NCI-H1930 (cell line): ENCODE measurements around the gene LRCH1.
"Not testable (repeated sequence)": the region's sequence is repeated elsewhere in the genome, so short reads cannot be mapped to it uniquely, and the experiment has no call there.

Experiments used
- DNase-seq, 2 experiments: peaks; one replicate each; lab custom pipeline; 2025; lab: John Stamatoyannopoulos, UW

Gene LRCH1

GRCh38 chr13:46552889-46553520, at the start of gene LRCH1:
TSS of gene LRCH1 (plus strand) at chr13:46553170. CDS start at chr13:46553397, 227 bp downstream.
- DNase-seq = peak; percentile 63 to 79

DNA sequence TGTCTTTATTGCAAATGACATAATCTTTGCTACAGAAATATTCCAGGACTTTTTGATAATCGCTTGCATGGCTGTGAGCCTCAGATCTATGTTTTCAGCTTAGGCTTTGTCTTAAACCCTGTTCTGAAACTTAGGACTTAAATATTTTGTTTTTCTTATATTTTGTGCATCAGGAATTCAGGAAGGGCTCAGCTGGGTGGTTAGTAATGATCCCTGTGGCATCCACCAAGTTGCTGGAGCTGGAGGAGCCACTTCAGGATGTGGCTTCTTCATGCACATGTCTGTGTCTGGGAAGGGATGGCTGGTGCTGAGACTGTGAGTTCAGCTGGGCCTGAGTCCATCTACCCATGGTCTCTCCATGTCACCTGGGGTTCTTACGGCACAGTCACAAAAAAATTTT, 48.9 kb upstream of the LRCH1 start:
- no peak for DNase-seq

GRCh38 chr13:46507981-46508380, 45.0 kb upstream of the LRCH1 start:
- no peak for DNase-seq

GRCh38 chr13:46509981-46510380, 43.0 kb upstream of the LRCH1 start:
- DNase-seq = no peak

DNA sequence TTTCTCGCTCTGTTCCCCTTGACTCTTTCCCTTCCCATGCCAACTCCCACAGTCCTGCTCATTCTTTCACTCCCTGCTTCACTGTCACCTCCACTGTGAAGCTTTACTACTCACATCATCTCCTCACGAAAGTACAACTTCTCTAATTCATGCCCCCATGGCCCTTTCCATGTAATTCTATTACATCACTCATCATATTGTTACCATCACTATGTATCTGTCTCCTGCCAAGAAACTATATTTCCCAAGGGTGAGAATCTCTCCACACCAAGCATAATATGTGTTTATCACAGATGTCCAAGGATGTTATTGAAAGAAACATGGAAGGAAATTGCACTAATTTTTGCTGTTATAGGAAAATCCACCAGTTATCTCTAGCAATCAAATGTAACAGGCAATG, 37.2 kb upstream of the LRCH1 start:
- no peak for DNase-seq

DNA sequence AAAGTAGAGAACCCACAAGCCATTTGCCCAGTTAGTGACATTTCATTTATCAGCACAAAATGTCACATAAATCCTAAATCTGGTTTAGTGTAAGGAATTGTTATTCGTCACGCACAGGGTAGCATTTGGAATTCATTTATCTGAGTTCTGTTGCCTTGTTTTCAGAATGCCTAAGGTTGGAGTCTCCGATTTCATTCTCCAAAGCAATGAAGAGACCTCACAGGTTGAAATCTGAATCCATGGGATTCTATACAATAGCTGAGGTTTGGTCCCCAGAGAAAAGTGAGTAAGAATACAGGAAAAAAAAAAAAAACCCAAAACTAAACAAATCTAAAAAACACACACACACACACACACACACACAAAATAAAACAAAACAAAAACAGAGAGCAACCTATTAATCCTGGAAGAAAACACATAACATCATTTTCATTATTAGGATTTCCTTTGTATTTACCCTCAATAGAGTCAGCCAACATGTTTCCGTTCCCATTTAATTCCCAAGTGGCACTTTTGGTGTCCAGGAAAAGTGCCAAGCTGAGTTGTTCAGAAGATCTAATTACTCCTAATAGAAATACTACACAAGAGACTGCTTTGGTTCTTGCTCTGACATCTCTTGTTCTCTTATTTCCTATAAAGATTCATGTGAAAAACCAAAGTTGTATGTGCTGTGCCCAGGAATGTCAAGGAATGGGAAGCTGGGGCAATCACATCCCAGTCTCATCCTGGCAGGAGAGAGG, 36.2 kb upstream of the LRCH1 start:
- DNase-seq = no peak

- DNase-seq = not testable (repeated sequence)
These were observed 35.2 kb upstream of the LRCH1 start for GRCh38 chr13:46517748-46518147.

DNA sequence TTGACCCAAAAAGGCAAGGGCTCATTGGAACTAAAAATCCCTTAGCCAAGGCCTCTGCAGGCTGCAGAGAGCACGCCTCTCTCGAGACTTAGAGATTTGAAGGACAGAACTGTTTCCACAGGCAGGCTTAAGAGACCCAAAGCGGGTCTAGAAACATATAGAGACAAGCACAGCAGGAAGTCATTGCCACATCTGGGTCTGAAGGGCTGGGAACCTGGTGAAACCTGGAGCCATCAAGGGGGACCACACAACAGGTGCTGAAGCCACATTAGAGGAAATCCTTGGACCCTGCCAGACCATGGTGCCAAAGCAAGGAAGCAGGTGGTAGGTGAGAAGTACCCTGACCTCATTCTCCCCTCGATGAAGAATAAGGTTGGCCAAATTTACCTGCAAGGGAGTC, 33.8 kb upstream of the LRCH1 start:
- no peak for DNase-seq

GRCh38 chr13:46520166-46520565, 32.8 kb upstream of the LRCH1 start:
- no peak for DNase-seq

GRCh38 chr13:46521486-46521885, 31.5 kb upstream of the LRCH1 start:
- no peak for DNase-seq

GRCh38 chr13:46521921-46522747, 30.8 kb upstream of the LRCH1 start:
- no peak for DNase-seq

- DNase-seq = no peak
These were observed 30.3 kb upstream of the LRCH1 start for GRCh38 chr13:46522748-46523030.

GRCh38 chr13:46523972-46524752, 28.8 kb upstream of the LRCH1 start:
- no peak for DNase-seq

GRCh38 chr13:46526100-46526735, 26.8 kb upstream of the LRCH1 start:
- no peak for DNase-seq

- DNase-seq = no peak
These were observed 26.2 kb upstream of the LRCH1 start for GRCh38 chr13:46526740-46527139.

DNA sequence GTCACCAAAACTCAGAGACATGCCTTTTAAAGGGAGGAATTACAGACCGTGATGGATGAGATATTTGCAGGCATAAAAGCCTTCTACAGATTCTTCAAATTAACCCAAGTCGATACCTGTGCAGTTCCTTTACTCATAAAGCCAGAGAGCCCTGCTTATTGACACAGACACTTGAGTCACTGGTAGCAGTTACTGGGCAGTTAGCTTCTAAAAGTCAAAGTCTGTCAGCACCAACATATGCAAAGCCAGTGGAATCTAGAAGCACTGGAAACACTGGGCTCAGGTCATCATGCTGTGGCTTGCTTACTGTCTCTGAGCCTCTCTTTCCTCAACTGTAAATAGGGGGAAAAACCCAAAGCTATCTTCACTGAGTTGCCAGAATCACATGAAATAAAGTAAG, 25.7 kb upstream of the LRCH1 start:
- DNase-seq = no peak

- DNase-seq = no peak
These were observed 23.6 kb upstream of the LRCH1 start for GRCh38 chr13:46529216-46529919.

DNA sequence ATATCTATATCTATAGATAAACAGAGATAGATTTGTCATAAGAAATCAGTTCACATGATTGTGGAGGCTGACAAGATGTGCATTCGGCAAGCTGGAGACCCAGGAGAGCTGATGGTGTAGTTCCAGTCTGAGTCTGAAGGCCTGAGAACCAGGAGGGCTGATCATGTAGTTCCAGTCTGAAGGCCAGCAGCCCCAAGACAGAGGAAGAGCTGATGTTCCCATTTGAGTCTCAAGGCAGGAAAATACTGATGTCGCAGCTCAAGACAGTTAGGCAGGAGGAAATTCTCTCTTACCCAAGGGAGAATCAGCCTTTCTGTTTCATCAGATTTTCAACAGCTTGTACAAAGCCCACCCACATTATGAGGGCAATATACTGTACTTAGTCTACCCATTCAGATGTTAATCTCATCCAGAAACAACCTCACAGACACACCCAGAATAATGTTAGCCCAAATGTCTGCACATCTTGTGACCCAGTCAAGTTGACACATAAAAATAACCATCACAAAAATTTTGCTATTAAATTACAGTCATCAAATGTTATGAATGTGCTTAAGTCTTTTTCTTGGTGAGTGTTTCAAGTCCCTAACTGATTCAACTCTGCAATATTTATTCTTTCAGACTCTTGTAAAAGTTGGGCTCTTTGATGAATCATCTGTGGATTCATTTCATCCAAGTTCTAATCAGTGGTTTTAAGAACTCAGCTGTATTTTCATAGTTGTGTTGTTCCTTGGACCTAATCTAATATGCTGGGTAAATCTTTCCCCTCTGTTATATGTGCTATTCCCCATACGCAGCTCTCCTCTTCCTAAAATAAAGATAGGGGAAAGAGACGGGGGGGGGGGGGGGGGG, 22.7 kb upstream of the LRCH1 start:
- no peak for DNase-seq

GRCh38 chr13:46531953-46532352, 21.0 kb upstream of the LRCH1 start:
- DNase-seq = no peak

DNA sequence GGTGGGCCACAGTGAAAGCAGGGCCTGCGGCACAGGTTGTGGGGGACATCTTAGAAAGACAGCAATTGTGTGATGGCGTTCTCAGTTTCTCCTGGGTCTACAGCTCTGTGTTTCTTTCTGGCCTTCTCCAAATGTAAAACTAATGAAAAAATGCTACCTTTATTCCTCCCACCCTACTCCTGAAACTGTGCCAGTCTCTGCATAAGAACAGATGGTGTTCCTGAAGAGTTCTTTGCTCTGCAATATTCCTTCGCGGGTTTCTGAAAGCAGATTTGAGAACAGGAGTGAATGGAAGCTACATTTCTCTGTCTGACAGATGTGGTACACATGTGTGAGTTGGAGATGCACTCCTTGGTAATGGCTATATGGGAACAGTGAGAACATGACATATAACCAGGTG, 18.0 kb upstream of the LRCH1 start:
- DNase-seq = no peak
